WTC11 (cell line): ENCODE measurements around the gene PPHLN1.

Experiments
- AFF4 ChIP-seq: sonication (generic); formaldehyde crosslinking; IDR thresholded peaks from 2 replicates; pipeline ENCODE4 v1.8.1; 2023; ENCODE audit warnings: mild to moderate bottlenecking, missing genetic modification reagents, borderline replicate concordance
- ARID4B ChIP-seq: sonication (generic); formaldehyde crosslinking; IDR thresholded peaks from 2 replicates; pipeline ENCODE4 v1.8.0; 2023; ENCODE audit warnings: missing genetic modification reagents, mild to moderate bottlenecking, borderline replicate concordance
- ATF6 ChIP-seq: sonication (generic); formaldehyde crosslinking; IDR thresholded peaks from 2 replicates; pipeline ENCODE4 v1.8.1; 2023; ENCODE audit warnings: mild to moderate bottlenecking, missing genetic modification reagents
- CBFB ChIP-seq: sonication (generic); formaldehyde crosslinking; IDR thresholded peaks from 2 replicates; pipeline ENCODE4 v1.8.1; 2022; ENCODE audit warnings: mild to moderate bottlenecking, low read depth, missing genetic modification reagents
- CREM ChIP-seq: sonication (generic); formaldehyde crosslinking; IDR thresholded peaks from 2 replicates; pipeline ENCODE4 v1.8.1; 2022; ENCODE audit warnings: mild to moderate bottlenecking, missing genetic modification reagents, moderate library complexity
- CTCF ChIP-seq: fragments of 200-600 bp; IDR thresholded peaks from 2 replicates; pipeline ENCODE4 v1.8.0; 2022; ENCODE audit warnings: antibody characterized with exemption
- HMGXB4 ChIP-seq: sonication (generic); formaldehyde crosslinking; IDR thresholded peaks from 2 replicates; pipeline ENCODE4 v1.8.1; 2023; ENCODE audit warnings: mild to moderate bottlenecking, moderate library complexity, missing genetic modification reagents
- JAZF1 ChIP-seq: fragments of 250-450 bp; sonication (Bioruptor Pico); IDR thresholded peaks from 2 replicates; pipeline ENCODE4 v1.9.0; 2021; ENCODE audit warnings: moderate library complexity, mild to moderate bottlenecking, inconsistent platforms
- MYBL2 ChIP-seq: sonication (generic); formaldehyde crosslinking; IDR thresholded peaks from 2 replicates; pipeline ENCODE4 v1.8.1; 2023; ENCODE audit warnings: mild to moderate bottlenecking, moderate library complexity, missing genetic modification reagents
- NFATC4 ChIP-seq: fragments of 250-450 bp; sonication (Bioruptor Pico); IDR thresholded peaks from 2 replicates; pipeline ENCODE4 v1.9.0; 2021; ENCODE audit warnings: mild to moderate bottlenecking
- NR1H2 ChIP-seq: sonication (generic); formaldehyde crosslinking; IDR thresholded peaks from 2 replicates; pipeline ENCODE4 v1.9.0; 2021; ENCODE audit warnings: mild to moderate bottlenecking, moderate library complexity, missing genetic modification reagents
- PRDM15 ChIP-seq: sonication (generic); formaldehyde crosslinking; IDR thresholded peaks from 2 replicates; pipeline ENCODE4 v1.8.0; 2022; ENCODE audit warnings: missing genetic modification reagents
- USF1 ChIP-seq: sonication (generic); formaldehyde crosslinking; IDR thresholded peaks from 2 replicates; pipeline ENCODE4 v1.8.0; 2022; ENCODE audit warnings: mild to moderate bottlenecking, missing genetic modification reagents
- ZNF416 ChIP-seq: fragments of 250-450 bp; sonication (Bioruptor Pico); IDR thresholded peaks from 2 replicates; pipeline ENCODE4 v1.9.0; 2021; ENCODE audit warnings: mild to moderate bottlenecking, inconsistent platforms

GRCh38 chr12:42468921-42469320, 143.0 kb downstream of the PPHLN1 start:
- TF ChIP-seq CTCF (no peak), NFATC4 (no peak), CREM (no peak), MYBL2 (CRISPR knock-in tag) (no peak), ZNF416 (CRISPR knock-in tag) (no peak), JAZF1 (CRISPR knock-in tag) (no peak), HMGXB4 (no peak), CBFB (CRISPR knock-in tag) (no peak), ARID4B (CRISPR knock-in tag) (no peak), PRDM15 (CRISPR knock-in tag) (no peak), ATF6 (CRISPR knock-in tag) (no peak), NR1H2 (no peak), AFF4 (CRISPR knock-in tag) (no peak), USF1 (no peak)
